ENCODE data around the gene LSAMP. TPM values are rescaled to one million over a fixed set of nuclear protein-coding genes. Genes with fewer than 3 reads are reported as not detected.

The LSAMP gene
- total and polyA plus RNA-seq, 2 of the 8 experiments (the other 6 are each of a cell fraction or from before 2014, with no cell fraction given) = 1.8 to 5.7 TPM

DNA sequence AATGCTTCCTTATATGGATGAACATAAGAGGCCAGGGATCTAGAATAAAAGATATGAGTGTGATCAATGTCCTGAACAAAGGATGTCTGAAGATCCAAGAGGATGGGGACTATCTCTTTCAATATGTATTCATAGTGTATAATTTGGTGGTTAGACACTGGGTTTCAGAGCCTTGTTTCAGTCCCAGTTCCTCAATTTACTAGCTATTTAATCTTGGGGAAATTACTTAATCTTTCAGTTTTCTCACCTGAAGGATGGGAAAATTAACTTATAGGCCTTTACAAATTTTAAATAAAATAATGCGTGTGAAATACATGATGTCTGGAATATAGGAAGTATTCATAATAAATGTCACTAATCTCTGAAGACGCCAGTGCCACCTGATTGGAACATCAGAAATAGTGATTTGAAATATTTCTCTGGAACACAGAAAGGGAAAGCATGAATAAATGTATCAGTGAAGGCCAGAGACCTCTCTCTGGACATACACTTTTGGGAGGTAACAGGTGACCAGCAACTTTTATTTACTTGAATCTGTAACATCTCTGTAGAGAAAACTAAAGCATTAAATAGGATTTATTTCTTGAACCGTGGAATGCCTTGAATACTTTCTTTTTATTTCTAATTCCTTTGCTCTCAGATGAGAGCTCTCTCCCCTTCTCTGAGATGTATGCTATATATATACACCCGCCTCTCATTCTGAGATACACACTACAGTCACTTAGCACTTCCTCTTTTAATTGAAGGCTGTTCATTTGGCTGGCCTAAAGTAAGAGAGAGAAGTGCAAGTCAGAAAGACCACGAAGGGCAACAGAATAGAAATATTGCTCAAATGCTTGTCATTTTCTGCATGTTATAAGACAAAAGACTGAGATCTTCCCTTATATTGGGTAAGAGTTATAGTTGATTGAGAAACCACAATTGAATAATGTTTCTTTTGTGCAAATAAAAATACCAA lies 407.1 kb downstream of the LSAMP start (continued):
- TF ChIP-seq BRCA1 (IDR thresholded peaks at IDR 0.05; ENCODE audit: low read depth, low read length) (no peak), SIN3A (conservative IDR thresholded peaks at IDR 0.05 in 1 of 2, IDR thresholded peaks at IDR 0.05 in 1 of 2; ENCODE audit: low read depth in 1 of 2, low read length in 2 of 2) (no peak)

All from H1 (cell line).